Measurements from ENCODE around the gene ADAMTS2.

The ADAMTS2 gene

DNA sequence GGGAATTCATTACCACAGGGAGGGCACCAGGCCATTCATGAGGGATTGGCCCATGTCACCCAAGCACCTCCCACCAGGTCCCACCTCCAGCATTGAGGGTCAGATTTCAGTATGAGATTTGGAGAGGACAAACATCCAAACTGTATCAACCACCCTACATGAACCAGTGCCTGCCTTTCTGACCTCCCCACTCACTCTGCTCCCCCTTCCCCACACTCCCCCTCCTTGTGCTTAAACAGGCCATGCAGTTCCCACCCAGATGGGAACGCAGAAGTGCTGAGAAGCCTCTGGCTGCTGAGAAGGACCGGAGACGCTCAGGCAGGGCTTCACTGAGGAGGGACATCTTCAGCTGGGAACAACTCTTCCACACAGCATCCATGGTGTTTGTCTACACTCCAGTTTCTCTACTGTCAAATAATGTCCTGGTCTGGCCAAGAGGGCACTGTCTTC is 30.0 kb upstream of the ADAMTS2 start:
- TF ChIP-seq EP300 (IDR thresholded peaks at IDR 0.05; ENCODE audit: borderline replicate concordance) (no peak), CREB1 (IDR thresholded peaks at IDR 0.05; ENCODE audit: low read depth) (no peak), REST (IDR thresholded peaks at IDR 0.05; ENCODE audit: low read depth) (no peak), ZBTB7A (IDR thresholded peaks at IDR 0.05; ENCODE audit: low read depth) (no peak), CEBPB (IDR thresholded peaks at IDR 0.05) (no peak), NFIC (IDR thresholded peaks at IDR 0.05) (no peak), MAX (IDR thresholded peaks at IDR 0.05) (no peak), EGR1 (IDR thresholded peaks at IDR 0.05) (no peak), YY1 (IDR thresholded peaks at IDR 0.05; ENCODE audit: low read depth) (no peak), TAF1 (IDR thresholded peaks at IDR 0.05; ENCODE audit: low read depth) (no peak), TCF12 (IDR thresholded peaks at IDR 0.05; ENCODE audit: low read depth) (no peak), FOXM1 (IDR thresholded peaks at IDR 0.05; ENCODE audit: borderline replicate concordance, low read depth) (no peak), TEAD4 (IDR thresholded peaks at IDR 0.05) (no peak), RAD21 (IDR thresholded peaks at IDR 0.05; ENCODE audit: low read depth) (no peak), USF1 (IDR thresholded peaks at IDR 0.05) (no peak)

DNA sequence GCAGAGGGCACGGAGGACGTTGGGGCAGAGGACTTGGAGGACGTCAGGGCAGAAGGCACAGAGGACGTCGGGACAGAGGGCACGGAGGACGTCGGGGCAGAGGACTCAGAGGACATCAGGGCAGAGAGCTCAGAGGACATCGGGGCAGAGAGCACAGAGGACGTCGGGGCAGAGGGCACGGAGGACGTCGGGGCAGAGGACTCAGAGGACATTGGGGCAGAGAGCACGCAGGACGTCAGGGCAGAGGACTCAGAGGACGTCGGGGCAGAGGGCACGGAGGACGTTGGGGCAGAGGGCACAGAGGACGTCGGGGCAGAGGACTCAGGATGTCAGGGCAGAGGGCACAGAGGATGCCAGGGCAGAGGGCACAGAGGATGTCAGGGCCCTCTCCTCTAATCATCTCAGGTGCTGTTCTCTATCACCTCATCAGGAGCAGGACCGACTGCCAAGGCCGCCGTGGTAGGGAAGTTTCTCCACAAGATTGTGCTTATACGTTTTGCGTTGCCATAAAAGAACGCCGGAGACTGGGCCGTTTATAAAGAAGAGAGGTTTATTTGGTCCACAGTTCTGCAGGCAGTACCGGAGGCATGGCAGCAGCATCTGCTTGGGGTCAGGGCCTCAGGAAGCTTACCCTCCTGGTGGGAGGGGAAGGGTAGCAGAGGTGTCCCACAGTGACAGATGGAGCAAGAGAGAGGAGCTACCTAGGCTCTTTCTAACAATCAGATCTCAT is 29.4 kb upstream of the ADAMTS2 start:
- no peak for TF ChIP-seq TEAD4 (IDR thresholded peaks at IDR 0.05)
- TF ChIP-seq CEBPB (IDR thresholded peaks at IDR 0.05): no peak
- no peak for TF ChIP-seq USF1 (IDR thresholded peaks at IDR 0.05)
- TF ChIP-seq CREB1 (IDR thresholded peaks at IDR 0.05; ENCODE audit: low read depth): no peak
- TF ChIP-seq TAF1 (IDR thresholded peaks at IDR 0.05; ENCODE audit: low read depth): no peak
- no peak for TF ChIP-seq EGR1 (IDR thresholded peaks at IDR 0.05)
- no peak for TF ChIP-seq TCF12 (IDR thresholded peaks at IDR 0.05; ENCODE audit: low read depth)
- no peak for TF ChIP-seq RAD21 (IDR thresholded peaks at IDR 0.05; ENCODE audit: low read depth)
- no peak for TF ChIP-seq MAX (IDR thresholded peaks at IDR 0.05)
- TF ChIP-seq ZBTB7A (IDR thresholded peaks at IDR 0.05; ENCODE audit: low read depth): no peak
- no peak for TF ChIP-seq NFIC (IDR thresholded peaks at IDR 0.05)

- TF ChIP-seq CREB1 (IDR thresholded peaks at IDR 0.05; ENCODE audit: low read depth) (no peak), USF1 (IDR thresholded peaks at IDR 0.05) (no peak), EGR1 (IDR thresholded peaks at IDR 0.05) (no peak), ZBTB7A (IDR thresholded peaks at IDR 0.05; ENCODE audit: low read depth) (no peak), NFIC (IDR thresholded peaks at IDR 0.05) (no peak), TAF1 (IDR thresholded peaks at IDR 0.05; ENCODE audit: low read depth) (no peak), TCF12 (IDR thresholded peaks at IDR 0.05; ENCODE audit: low read depth) (no peak), TEAD4 (IDR thresholded peaks at IDR 0.05) (no peak), FOXM1 (IDR thresholded peaks at IDR 0.05; ENCODE audit: borderline replicate concordance, low read depth) (no peak), EP300 (IDR thresholded peaks at IDR 0.05; ENCODE audit: borderline replicate concordance) (no peak), MAX (IDR thresholded peaks at IDR 0.05) (no peak)
These were observed 28.8 kb upstream of the ADAMTS2 start for GRCh38 chr5:179373961-179374505.

- TF ChIP-seq CEBPB (IDR thresholded peaks at IDR 0.05) (no peak), FOXM1 (IDR thresholded peaks at IDR 0.05; ENCODE audit: borderline replicate concordance, low read depth) (no peak), RAD21 (IDR thresholded peaks at IDR 0.05; ENCODE audit: low read depth) (no peak), EGR1 (IDR thresholded peaks at IDR 0.05) (no peak), EP300 (IDR thresholded peaks at IDR 0.05; ENCODE audit: borderline replicate concordance) (no peak), MAX (IDR thresholded peaks at IDR 0.05) (no peak), REST (IDR thresholded peaks at IDR 0.05; ENCODE audit: low read depth) (no peak), TAF1 (IDR thresholded peaks at IDR 0.05; ENCODE audit: low read depth) (no peak), TEAD4 (IDR thresholded peaks at IDR 0.05) (no peak), NFIC (IDR thresholded peaks at IDR 0.05) (no peak), TCF12 (IDR thresholded peaks at IDR 0.05; ENCODE audit: low read depth) (no peak), ZBTB7A (IDR thresholded peaks at IDR 0.05; ENCODE audit: low read depth) (no peak), YY1 (IDR thresholded peaks at IDR 0.05; ENCODE audit: low read depth) (no peak), CREB1 (IDR thresholded peaks at IDR 0.05; ENCODE audit: low read depth) (no peak), USF1 (IDR thresholded peaks at IDR 0.05) (no peak)
These were observed 28.1 kb upstream of the ADAMTS2 start for GRCh38 chr5:179373101-179373934.
